Stimulated activated CD4-positive, alpha-beta T cell treated with anti-CD3 and anti-CD28 coated beads, Interleukin-1b, Interleukin-23, amount 100 ng/mL, for 4 hours (primary cell): ENCODE results near the gene COX4I2.
"Not testable (repeated sequence)": the region's sequence is repeated elsewhere in the genome, so short reads cannot be mapped to it uniquely, and the experiment has no call there.

ENCODE experiments used
- DNase-seq, 2 donors: peaks; one replicate each; pipeline ENCODE4 v3.0.0-alpha.2; 2020; ENCODE audit warnings: low read depth in 2 of 2

The COX4I2 gene

GRCh38 chr20:31607640-31608250, 30.0 kb upstream of the COX4I2 start:
- no peak for DNase-seq

- no peak for DNase-seq
Measured at GRCh38 chr20:31608251-31608945, 29.3 kb upstream of the COX4I2 start.

DNA sequence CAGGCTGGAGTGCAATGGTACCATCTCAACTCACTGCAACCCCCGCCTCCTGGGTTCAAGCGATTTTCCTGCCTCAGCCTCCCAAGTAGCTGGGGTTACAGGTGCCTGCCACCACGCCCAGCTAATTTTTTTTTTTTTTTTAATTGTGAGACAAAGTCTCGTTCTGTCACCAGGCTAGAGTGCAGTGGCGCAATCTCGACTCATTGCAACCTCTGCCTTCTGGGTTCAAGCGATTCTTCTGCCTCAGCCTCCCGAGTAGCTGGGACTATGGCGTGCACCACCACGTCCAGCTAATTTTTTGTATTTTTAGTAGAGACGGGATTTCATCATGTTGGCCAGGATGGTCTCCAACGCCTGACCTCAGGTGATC, 25.5 kb upstream of the COX4I2 start:
- DNase-seq: not testable (repeated sequence)

- DNase-seq: no peak
Measured at GRCh38 chr20:31615416-31615815, 22.3 kb upstream of the COX4I2 start.

DNA sequence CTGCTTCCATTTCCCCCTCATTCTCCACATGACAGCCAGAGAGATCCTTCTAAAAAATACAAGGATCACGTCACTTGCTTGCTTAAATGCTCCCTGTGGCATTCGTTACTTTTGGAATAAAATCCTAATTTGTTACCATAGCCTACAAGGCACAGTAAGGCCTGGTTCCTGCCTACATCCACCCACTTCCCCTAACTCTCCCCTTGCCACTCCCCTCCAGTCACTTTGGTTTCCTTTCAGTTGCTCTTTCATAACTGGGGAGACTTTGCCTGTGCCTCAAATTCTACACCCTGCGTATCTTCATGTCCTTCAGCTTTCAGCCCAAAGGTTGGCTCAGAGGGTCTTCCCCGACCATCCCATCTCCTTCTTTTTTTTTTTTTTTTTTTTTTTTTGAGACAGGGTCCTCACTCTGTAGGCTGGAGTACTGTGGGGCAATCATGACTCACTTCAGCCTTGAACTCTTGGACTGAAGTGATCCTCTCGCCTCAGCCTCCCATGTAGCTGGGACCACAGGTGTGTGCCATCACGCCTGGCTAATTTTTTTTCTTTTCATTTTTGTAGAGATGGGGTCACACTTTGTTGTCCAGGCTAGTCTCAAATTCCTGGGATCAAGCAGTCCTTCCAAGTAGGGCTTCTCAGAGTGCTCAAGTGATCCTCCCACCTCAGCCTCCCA, 20.1 kb upstream of the COX4I2 start:
- DNase-seq: no peak

DNA sequence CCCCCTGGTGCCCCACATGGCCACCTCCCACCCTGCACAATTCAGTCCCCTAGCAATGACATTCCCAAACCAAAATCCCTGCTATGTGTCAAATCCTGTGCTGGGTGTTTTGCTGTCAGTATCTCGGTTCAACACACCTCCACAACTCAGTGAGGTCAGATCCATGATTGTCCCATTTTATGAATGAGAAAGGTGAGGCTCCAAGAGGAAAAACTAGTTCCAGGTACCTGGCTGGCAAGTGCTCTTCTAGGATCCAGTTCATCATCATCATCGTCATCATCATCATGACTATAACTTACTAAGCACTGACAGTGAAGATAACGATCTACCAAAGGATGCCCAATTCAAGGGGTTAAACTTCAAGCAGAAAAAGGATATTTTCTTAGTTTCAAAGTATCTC, 17.5 kb upstream of the COX4I2 start:
- no peak for DNase-seq

DNA sequence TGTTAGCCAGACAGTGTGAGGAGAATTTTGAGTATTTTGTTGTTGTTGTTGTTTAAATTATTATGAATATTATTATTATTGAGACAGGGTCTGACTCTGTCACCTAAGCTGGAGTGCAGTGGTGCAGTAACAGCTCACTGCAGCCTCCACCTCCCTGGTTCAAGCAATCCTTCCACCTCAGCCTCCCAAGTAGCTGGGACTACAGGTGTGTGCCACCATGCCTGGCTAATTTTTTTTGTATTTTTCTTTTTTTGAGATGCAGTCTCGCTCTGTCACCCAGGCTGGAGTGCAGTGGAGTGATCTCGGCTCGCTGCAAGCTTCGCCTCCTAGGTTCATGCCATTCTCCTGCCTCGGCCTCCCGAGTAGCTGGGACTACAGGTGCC, 14.6 kb upstream of the COX4I2 start:
- DNase-seq: not testable (repeated sequence)

- not testable (repeated sequence) for DNase-seq
Measured at GRCh38 chr20:31626534-31626933, 11.2 kb upstream of the COX4I2 start.

DNA sequence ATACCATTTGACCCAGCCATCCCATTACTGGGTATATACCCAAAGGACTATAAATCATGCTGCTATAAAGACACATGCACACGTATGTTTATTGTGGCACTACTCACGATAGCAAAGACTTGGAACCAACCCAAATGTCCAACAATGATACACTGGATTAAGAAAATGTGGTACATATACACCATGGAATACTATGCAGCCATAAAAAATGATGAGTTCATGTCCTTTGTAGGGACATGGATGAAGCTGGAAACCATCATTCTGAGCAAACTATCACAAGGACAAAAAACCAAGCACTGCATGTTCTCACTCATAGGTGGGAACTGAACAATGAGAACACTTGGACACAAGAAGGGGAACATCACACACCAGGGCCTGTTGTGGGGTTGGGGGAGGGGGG, 9.7 kb upstream of the COX4I2 start:
- DNase-seq: not testable (repeated sequence)

DNA sequence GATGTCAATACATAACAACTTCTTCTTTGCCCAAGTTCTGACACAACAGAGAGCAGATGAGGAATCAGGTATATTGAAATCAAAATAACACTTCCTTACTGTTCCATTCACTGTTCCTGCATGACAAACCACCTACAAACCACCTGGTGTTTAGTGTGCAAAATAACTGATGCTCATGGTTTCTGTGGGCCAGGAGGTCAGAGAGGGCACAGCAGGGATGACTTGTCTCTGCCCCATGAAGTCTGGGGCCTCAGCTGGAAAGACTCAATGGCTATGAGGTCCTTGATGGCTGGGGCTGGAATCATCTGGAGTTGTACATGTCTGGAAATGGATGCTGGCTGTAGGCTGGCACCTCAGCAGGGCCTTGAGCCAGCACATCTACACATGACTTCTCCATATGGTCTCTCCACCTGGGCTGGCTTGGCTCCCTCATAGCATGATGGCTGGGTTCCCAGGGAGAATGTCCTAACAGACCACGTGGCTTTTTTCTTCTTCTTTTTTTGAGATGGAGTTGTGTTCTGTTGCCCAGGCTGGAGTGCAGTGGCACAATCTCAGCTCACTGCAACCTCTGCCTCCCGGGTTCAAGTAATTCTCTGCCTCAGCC, 7.4 kb upstream of the COX4I2 start:
- DNase-seq: no peak

GRCh38 chr20:31632548-31633338, 5.0 kb upstream of the COX4I2 start:
- DNase-seq: no peak

DNA sequence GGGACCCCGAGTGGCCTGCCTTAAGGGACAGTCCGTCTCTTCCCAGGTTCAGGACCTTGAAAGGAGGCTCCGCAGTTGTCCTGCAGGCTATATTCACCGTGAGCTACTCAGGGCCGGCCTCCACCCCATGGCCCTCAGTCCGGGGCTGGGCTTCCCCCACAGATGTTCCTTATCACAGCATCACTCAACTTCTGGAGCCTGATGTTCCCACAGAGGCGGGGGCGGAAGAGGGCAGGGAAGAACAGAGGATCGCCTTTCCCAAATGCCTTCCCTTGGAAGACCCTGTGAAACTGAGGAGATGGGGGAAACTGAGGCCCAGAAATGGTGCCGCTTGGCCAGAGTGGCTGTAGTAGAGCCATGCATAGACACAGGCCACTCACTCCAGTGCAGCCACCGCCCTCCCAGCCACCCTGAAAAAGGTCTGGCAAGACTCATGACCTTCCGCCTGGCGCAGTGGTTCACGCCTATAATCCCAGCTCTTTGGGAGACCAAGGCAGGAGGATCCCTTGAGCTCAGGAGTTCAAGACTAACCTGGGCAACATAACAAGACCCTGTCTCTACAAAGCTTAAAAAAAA, 4.3 kb upstream of the COX4I2 start:
- no peak for DNase-seq

GRCh38 chr20:31638317-31638716, 605 bp downstream of the COX4I2 start:
- no peak for DNase-seq

DNA sequence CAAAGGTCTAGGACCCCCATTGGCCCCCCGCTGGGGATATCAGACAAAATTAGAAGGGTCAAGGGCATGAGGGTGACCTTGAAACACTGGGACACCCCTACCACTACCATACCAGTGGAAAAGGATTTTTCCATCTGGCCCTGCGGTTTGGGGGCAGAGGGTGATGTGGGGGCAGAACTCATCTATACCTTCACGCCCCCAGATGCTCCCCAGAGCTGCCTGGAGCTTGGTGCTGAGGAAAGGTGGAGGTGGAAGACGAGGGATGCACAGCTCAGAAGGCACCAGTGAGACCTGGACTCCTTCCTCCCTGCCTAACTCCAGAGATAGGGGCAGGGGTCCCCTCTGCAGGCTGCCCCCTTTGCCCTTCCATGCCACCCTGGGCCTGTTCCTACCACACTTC, 1.1 kb downstream of the COX4I2 start:
- DNase-seq: no peak

- no peak for DNase-seq
Measured at GRCh38 chr20:31640259-31640658, 2.5 kb downstream of the COX4I2 start.

DNA sequence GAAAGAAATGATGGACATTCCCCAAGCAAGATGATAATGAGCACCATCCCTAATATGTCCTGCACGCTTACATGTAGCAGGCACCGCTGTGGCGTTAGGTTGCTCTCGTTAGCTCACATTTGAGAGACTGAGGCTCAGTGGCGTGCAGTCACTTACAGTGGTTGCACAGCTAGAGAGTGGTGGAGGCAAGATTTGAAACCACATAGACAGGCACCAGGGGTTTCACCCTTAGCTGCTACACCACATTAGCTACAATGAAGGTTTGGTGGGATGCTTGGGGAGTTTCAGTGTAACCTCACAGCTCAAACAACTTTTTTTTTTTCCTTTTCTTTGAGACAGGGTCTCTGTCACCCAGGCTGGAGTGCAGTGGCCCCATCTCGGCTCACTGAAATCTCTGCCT, 3.7 kb downstream of the COX4I2 start:
- no peak for DNase-seq

DNA sequence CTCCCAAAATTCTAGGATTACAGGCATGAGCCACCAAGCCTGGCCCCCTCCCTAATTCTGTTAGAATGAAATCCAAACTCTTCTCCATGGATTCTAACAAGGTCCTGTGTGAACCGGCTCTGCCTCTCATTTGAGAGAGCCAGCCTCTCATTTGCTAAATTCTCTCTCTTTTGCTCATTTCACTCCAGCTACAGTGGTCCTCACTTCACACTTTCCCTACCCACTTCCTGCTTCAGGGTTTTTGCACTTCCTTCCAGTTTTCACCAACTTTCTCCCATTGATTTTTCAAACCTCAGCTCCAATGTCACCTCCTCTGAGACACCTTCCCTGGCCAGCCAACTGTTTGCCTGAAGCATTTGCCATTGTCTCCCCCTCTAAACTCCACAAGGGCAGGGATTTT, 5.1 kb downstream of the COX4I2 start:
- DNase-seq: no peak

DNA sequence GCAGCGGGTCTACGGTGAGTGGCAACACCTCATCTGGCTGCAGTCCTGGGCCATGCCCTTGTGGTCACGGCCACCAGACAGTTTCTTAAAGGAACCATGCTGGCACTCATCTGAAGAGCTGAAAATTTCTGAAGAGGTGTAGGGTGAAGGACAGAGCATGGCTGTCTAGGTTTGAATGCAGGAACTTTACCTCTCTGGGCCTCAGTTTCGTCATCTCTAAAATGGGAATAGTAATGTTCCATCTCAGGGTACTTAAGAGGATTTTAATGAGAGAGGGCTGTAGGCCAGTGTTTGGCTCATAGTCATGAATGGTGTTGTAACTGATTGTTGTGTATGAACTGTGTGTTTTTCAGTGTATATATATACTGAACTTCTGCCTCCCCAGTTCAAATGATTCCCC, 5.8 kb downstream of the COX4I2 start:
- no peak for DNase-seq

GRCh38 chr20:31644701-31645100, 7.0 kb downstream of the COX4I2 start:
- DNase-seq: no peak

DNA sequence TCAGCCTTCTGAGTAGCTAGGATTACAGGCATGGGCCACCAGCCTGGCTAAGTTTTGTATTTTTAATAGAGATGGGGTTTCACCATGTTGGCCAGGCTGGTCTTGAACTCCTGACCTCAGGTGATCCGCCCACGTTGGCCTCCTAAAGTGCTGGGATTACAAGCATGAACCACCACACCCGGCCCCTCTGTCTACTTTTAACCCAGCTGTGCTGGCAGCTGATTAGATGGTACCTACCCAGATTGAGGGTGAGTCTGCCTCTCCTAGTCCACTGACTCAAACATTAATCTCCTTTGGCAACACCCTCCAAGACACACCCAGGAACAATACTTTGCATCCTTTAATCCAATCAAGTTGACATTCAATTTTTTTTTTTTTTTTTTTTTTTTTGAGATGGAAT, 10.4 kb downstream of the COX4I2 start:
- not testable (repeated sequence) for DNase-seq

DNA sequence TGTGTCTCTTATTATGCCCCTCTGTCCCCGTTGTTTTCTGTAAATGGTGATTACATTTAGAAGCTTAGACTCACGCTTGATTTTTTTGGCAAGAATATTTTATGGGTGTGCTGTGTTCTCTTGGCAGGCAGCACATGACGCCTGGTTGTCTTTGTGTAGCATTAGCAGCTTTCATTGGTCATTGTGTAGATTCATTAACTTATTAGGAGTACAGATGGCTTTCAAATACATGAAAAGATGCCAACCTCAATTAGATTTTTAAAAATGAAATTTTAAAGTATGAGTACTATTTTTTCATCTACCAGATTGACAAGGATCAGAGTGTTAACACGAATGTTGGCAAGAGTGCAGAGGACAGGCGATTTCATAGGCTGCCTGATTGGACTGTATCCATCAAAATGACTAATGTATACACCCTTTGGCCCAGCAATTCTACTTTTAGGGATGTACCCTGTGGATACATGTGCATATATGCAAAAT, 15.2 kb downstream of the COX4I2 start:
- no peak for DNase-seq

GRCh38 chr20:31653561-31653960, 15.8 kb downstream of the COX4I2 start:
- no peak for DNase-seq
